Transverse colon (tissue), 3 donors: ENCODE results near the gene DHRS3.

Experiments used
- CTCF ChIP-seq, 5 experiments: fragments of 200-600 bp in 3 of 5; fragments of 450-650 bp in 2 of 5; sonication (generic) in 3 of 5; IDR thresholded peaks; 1 replicate in 2 of 5; 2 replicates in 3 of 5; pipeline ENCODE4 v1.5.1; 2016 to 2017; ENCODE audit warnings: antibody characterized with exemption in 5 of 5, inconsistent platforms in 3 of 5, mild to moderate bottlenecking in 2 of 5, moderate library complexity in 1 of 5
- EP300 ChIP-seq: sonication (generic); formaldehyde crosslinking; IDR thresholded peaks from one replicate; pipeline ENCODE4 v1.6.1; 2017; ENCODE audit warnings: antibody characterized with exemption, low read depth
- POLR2A ChIP-seq: fragments of 450-650 bp; IDR thresholded peaks from one replicate; pipeline ENCODE4 v1.6.1; 2016; ENCODE audit warnings: antibody characterized with exemption, mild to moderate bottlenecking, moderate library complexity

- TF ChIP-seq CTCF (IDR thresholded peaks at IDR 0.05) (no peak), POLR2A (no peak), EP300 (no peak)
Observed at GRCh38 chr1:12580054-12580887, 37.7 kb downstream of the DHRS3 start.
